Erythroblast (primary cell): ENCODE results near the gene QRICH2.

Experiments
- GATA1 ChIP-seq: IDR thresholded peaks from 2 replicates; pipeline ENCODE4 v1.6.1; 2011; ENCODE audit warnings: low read depth, mild to moderate bottlenecking, control low read depth, low read length, moderate library complexity
- POLR2A ChIP-seq: IDR thresholded peaks from 2 replicates; pipeline ENCODE4 v1.6.1; 2011; ENCODE audit warnings: mild to moderate bottlenecking, low read length

DNA sequence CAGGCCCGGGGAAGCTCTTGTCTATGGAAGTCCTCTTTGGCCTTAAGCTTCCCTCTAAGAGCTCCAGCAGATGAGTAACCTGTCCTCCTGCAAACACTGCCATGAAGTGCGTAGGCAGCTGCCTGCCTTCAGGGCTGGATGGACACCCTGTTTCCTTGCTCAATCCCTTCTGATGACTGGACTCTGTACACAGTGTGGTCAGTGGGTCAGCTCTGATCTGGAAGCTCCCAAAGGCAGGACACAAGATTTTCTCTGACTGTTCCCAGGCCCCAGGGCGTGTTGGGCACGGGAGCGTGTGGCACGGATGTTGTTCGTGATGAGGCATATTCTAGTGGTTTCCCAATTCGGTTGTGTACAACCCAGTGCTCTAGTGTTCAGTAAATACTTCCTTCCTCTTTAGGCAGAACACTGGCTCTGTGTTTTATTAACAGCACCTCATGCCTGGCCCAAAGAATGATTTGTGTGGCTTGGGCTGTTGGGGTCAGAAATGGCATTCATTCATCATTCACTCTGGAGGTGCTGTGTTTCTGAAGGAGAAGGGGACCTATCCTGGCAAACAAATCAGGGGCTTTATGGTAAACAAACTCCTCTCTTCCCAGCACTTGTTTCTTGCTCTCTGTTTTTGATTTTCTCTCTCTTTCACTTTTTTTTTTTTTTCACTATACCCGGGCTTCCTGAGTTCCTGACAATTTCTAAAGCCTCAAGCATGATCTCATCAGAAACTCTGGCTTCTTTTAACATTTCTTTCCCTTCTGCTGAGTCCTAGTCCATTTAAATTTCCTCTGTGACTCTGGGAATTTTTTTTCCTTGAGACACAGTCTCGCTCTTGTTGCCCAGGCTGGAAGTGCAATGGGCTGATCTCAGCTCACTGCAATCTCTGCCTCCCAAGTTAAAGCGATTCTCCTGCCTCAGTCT lies 55.8 kb downstream of the QRICH2 start:
- TF ChIP-seq POLR2A: no peak
- TF ChIP-seq GATA1: no peak
